Lung microvascular endothelial cell (primary cell): ENCODE measurements around the gene ODF2L. TPM values are rescaled to one million over a fixed set of nuclear protein-coding genes. Genes with fewer than 3 reads are reported as not detected.

ENCODE experiments used
- DNase-seq, 2 donors: peaks; one replicate each; pipeline versions ENCODE4 v3.0.0 to v3.0.0-alpha.2; 2010; ENCODE audit warnings: low read depth in 2 of 2
- total RNA-seq: library from RNA; depleted of rRNA; stranded (reverse); fragments of >200 nt; gene quantifications from 2 replicates; pipeline ENCODE4 v1.2.1, GENCODE V29; 2014

Gene ODF2L
- total RNA-seq, 1 donor from 2014 or later: 36.5 TPM

GRCh38 chr1:86318436-86318835, 77.7 kb downstream of the ODF2L start:
- no peak for DNase-seq

- DNase-seq: no peak
Measured at GRCh38 chr1:86317926-86318325, 78.2 kb downstream of the ODF2L start.

GRCh38 chr1:86305731-86306130, 90.4 kb downstream of the ODF2L start:
- no peak for DNase-seq

- DNase-seq: no peak
Measured at GRCh38 chr1:86303041-86303690, 93.0 kb downstream of the ODF2L start.

Other genes with a start within 250 kb of the ODF2L start
- under 0.01 TPM in 1 of 2 replicates, not detected in the other for gene COL24A1, start 239.6 kb downstream of the ODF2L start, total RNA-seq
- gene CLCA2, start 27.8 kb upstream of the ODF2L start, total RNA-seq: not detected in 2 replicates
- not detected in 2 replicates for gene CLCA1, start 72.6 kb upstream of the ODF2L start, total RNA-seq
- gene CLCA4, start 150.8 kb upstream of the ODF2L start, total RNA-seq: not detected in 2 replicates